ENCODE results near the gene VIPAS39. TPM values are rescaled to one million over a fixed set of nuclear protein-coding genes. Genes with fewer than 3 reads are reported as not detected.
A peak's percentile ranks its signal among the peaks of the same experiment; 100 is the strongest.

The VIPAS39 gene
- total and polyA plus RNA-seq, 9 of the 15 experiments (the other 6 are each of a cell fraction or from before 2014, with no cell fraction given), result 5.7 to 25.6 (median 9.9) TPM

GRCh38 chr14:77407158-77407557 lies 50.2 kb downstream of the VIPAS39 start (continued):
- TF ChIP-seq ETV6 (IDR thresholded peaks at IDR 0.05; ENCODE audit: borderline replicate concordance in 1 of 2, low read depth in 2 of 2, low read length in 1 of 2), result no peak
- TF ChIP-seq ETV6 (CRISPR knock-in tag; IDR thresholded peaks at IDR 0.05; ENCODE audit: borderline replicate concordance), result no peak
- no peak for TF ChIP-seq TCF7L2 (IDR thresholded peaks at IDR 0.05; ENCODE audit: low read depth, low read length)
- no peak for TF ChIP-seq ZNF274 (IDR thresholded peaks at IDR 0.05; ENCODE audit: borderline replicate concordance, low read depth, low read length)
- no peak for TF ChIP-seq SRF (CRISPR knock-in tag; IDR thresholded peaks at IDR 0.05)
- TF ChIP-seq NFIC (IDR thresholded peaks at IDR 0.05), result 0 out of 2 replicates have a peak, but pooled peaks have one; percentile 23
- 0 out of 2 replicates have a peak, but pooled peaks have one; percentile 27 for TF ChIP-seq SOX6 (IDR thresholded peaks at IDR 0.05)
- TF ChIP-seq NCOR1 (IDR thresholded peaks at IDR 0.05), result 0 out of 2 replicates have a peak, but pooled peaks have one; percentile 3
- TF ChIP-seq HDAC6 (IDR thresholded peaks at IDR 0.05; ENCODE audit: low read depth, low read length), result no peak
- TF ChIP-seq TBL1XR1 (IDR thresholded peaks at IDR 0.05; ENCODE audit: low read length in 2 of 2), result no peak
- peak; percentile 46 for TF ChIP-seq DPF2 (IDR thresholded peaks at IDR 0.05)
- no peak for TF ChIP-seq NCOA2 (IDR thresholded peaks at IDR 0.05; ENCODE audit: partially characterized antibody in 2 of 2)
- peak; percentile 35; the same call in 1 of the 2 replicates for TF ChIP-seq ZNF766 (CRISPR knock-in tag; conservative IDR thresholded peaks at IDR 0.05)
- TF ChIP-seq HNRNPK (IDR thresholded peaks at IDR 0.05; ENCODE audit: low read depth, low read length, poor library complexity, severe bottlenecking), result no peak
- TF ChIP-seq EP300 (IDR thresholded peaks at IDR 0.05; ENCODE audit: low read length), result peak; percentile 71
- TF ChIP-seq POLR2B (IDR thresholded peaks at IDR 0.05; ENCODE audit: low read depth, partially characterized antibody), result no peak
- no peak for TF ChIP-seq HDAC1 (IDR thresholded peaks at IDR 0.05)
- TF ChIP-seq KLF1 (tag; IDR thresholded peaks at IDR 0.05), result no peak
- TF ChIP-seq FOXA1 (IDR thresholded peaks at IDR 0.05; ENCODE audit: borderline replicate concordance), result no peak
- TF ChIP-seq UBTF (IDR thresholded peaks at IDR 0.05; ENCODE audit: borderline replicate concordance in 1 of 2, low read depth in 2 of 2, low read length in 2 of 2), result no peak
- TF ChIP-seq GTF3C2 (IDR thresholded peaks at IDR 0.05; ENCODE audit: borderline replicate concordance, extremely low read depth, insufficient read length), result no peak
- no peak for TF ChIP-seq ELK1 (CRISPR knock-in tag; IDR thresholded peaks at IDR 0.05)
- TF ChIP-seq TAL1 (IDR thresholded peaks at IDR 0.05), result peak; percentile 59
- TF ChIP-seq GATAD2A (IDR thresholded peaks at IDR 0.05), result peak; percentile 79
